Trophoblast cell (in vitro differentiated cells and primary cell): ENCODE data around the gene QTRT2.

Source experiments
- DNase-seq, 2 donors: peaks; one replicate each; pipeline ENCODE4 v3.0.0-alpha.2; 2016
- H2AFZ ChIP-seq: 2 replicates; pipeline ENCODE4 v1.6.1; 2013; ENCODE audit warnings: low read length, moderate library complexity, mild to moderate bottlenecking; ENCODE audit not compliant: insufficient read depth, poor library complexity
- H2AK5ac ChIP-seq: 2 replicates; pipeline ENCODE4 v1.6.1; 2013; ENCODE audit warnings: mild to moderate bottlenecking, low read length
- H2BK120ac ChIP-seq: 2 replicates; pipeline ENCODE4 v1.6.1; 2013; ENCODE audit warnings: low read length, mild to moderate bottlenecking, moderate library complexity; ENCODE audit not compliant: insufficient read depth, poor library complexity
- H2BK12ac ChIP-seq: 2 replicates; pipeline ENCODE4 v1.6.1; 2013; ENCODE audit warnings: mild to moderate bottlenecking, low read length, moderate library complexity
- H2BK5ac ChIP-seq: 2 replicates; pipeline ENCODE4 v1.6.1; 2013; ENCODE audit warnings: low read length, low read depth, moderate library complexity, mild to moderate bottlenecking; ENCODE audit not compliant: poor library complexity
- H3K14ac ChIP-seq: 2 replicates; pipeline ENCODE4 v1.6.1; 2013; ENCODE audit warnings: mild to moderate bottlenecking, low read length
- H3K18ac ChIP-seq: 2 replicates; pipeline ENCODE4 v1.6.1; 2013; ENCODE audit warnings: mild to moderate bottlenecking, low read length
- H3K23ac ChIP-seq: 2 replicates; pipeline ENCODE4 v1.6.1; 2013; ENCODE audit warnings: low read length
- H3K27ac ChIP-seq: 2 replicates; pipeline ENCODE4 v1.5.1; 2013; ENCODE audit warnings: low read depth, mild to moderate bottlenecking, inconsistent platforms, low read length, moderate library complexity
- H3K27me3 ChIP-seq: 2 replicates; pipeline ENCODE4 v1.6.1; 2013; ENCODE audit warnings: inconsistent platforms, mild to moderate bottlenecking, low read length, moderate library complexity; ENCODE audit not compliant: insufficient read depth
- H3K36me3 ChIP-seq, 2 experiments: 1 replicate in 1 of 2; 2 replicates in 1 of 2; pipeline ENCODE4 v1.6.1; 2013; ENCODE audit warnings: low read length in 2 of 2, mild to moderate bottlenecking in 2 of 2, moderate library complexity in 1 of 2; ENCODE audit not compliant: insufficient read depth in 2 of 2, control insufficient read depth in 1 of 2
- H3K4ac ChIP-seq: 2 replicates; pipeline ENCODE4 v1.6.1; 2013; ENCODE audit warnings: low read depth, mild to moderate bottlenecking, low read length, moderate library complexity
- H3K4me1 ChIP-seq, 2 experiments: 1 replicate in 1 of 2; 2 replicates in 1 of 2; pipeline ENCODE4 v1.6.1; 2013; ENCODE audit warnings: low read length in 2 of 2, mild to moderate bottlenecking in 2 of 2, moderate library complexity in 1 of 2; ENCODE audit not compliant: insufficient read depth in 2 of 2, control insufficient read depth in 1 of 2
- H3K4me2 ChIP-seq: 2 replicates; pipeline ENCODE4 v1.6.1; 2013; ENCODE audit warnings: inconsistent platforms, mild to moderate bottlenecking, low read length, moderate library complexity
- H3K4me3 ChIP-seq: 2 replicates; pipeline ENCODE4 v1.5.1; 2013; ENCODE audit warnings: mild to moderate bottlenecking, low read depth, low read length, inconsistent platforms
- H3K79me1 ChIP-seq: one replicate; pipeline ENCODE4 v1.6.1; 2013; ENCODE audit warnings: low read length
- H3K79me2 ChIP-seq: 2 replicates; pipeline ENCODE4 v1.6.1; 2013; ENCODE audit warnings: low read length, mild to moderate bottlenecking; ENCODE audit not compliant: control insufficient read depth, insufficient read depth, poor library complexity
- H3K9ac ChIP-seq: 2 replicates; pipeline ENCODE4 v1.6.1; 2013; ENCODE audit warnings: mild to moderate bottlenecking, low read length
- H3K9me3 ChIP-seq: 2 replicates; pipeline ENCODE4 v1.6.1; 2013; ENCODE audit warnings: low read depth, mild to moderate bottlenecking, control low read depth, inconsistent platforms, low read length; ENCODE audit not compliant: insufficient read depth
- H4K12ac ChIP-seq: 2 replicates; pipeline ENCODE4 v1.6.1; 2013; ENCODE audit warnings: low read depth, mild to moderate bottlenecking, low read length, moderate library complexity
- H4K8ac ChIP-seq: 2 replicates; pipeline ENCODE4 v1.6.1; 2013; ENCODE audit warnings: low read depth, mild to moderate bottlenecking, low read length, moderate library complexity
- H4K91ac ChIP-seq: one replicate; pipeline ENCODE4 v1.6.1; 2013; ENCODE audit warnings: low read depth, mild to moderate bottlenecking, low read length, moderate library complexity
- WGBS: extraction: QIAGEN DNeasy Blood & Tissue Kit; methylation state at CpG from one replicate; pipeline ENCODE4 v1.1.7; 2013; ENCODE audit warnings: missing lambda C conversion rate; ENCODE audit not compliant: insufficient read length, insufficient coverage; ENCODE audit errors: extremely low coverage; 5-methylcytosine and 5-hydroxymethylcytosine counted together

Gene QTRT2

GRCh38 chr3:114132500-114132899 lies 76.0 kb downstream of the QTRT2 start:
- H4K8ac ChIP-seq, result no peak overlapping the region
- no peak overlapping the region for H2BK5ac ChIP-seq
- H3K9me3 ChIP-seq, result no peaks in the 10 kb centered on the region
- H3K4ac ChIP-seq, result no peak overlapping the region
- no peaks in the 10 kb centered on the region for H3K36me3 ChIP-seq
- H2BK12ac ChIP-seq, result no peak overlapping the region
- no peak for DNase-seq
- no peak overlapping the region for H3K18ac ChIP-seq
- H3K23ac ChIP-seq, result no peak overlapping the region
- H2AK5ac ChIP-seq, result no peak overlapping the region
- no peak overlapping the region for H4K91ac ChIP-seq
- H3K27ac ChIP-seq, result no peak overlapping the region
- H3K79me1 ChIP-seq, result no peaks in the 10 kb centered on the region
- H3K4me3 ChIP-seq, result no peak overlapping the region
- H3K79me2 ChIP-seq, result no peaks in the 10 kb centered on the region
- H2BK120ac ChIP-seq, result no peak overlapping the region
- H3K4me1 ChIP-seq, result peaks cover 0 to 4% of the 10 kb centered on the region in 2 experiments
- H3K14ac ChIP-seq, result no peak overlapping the region
- WGBS, result no CpG with 5 or more reads among the region's 3 CpGs
- H3K27me3 ChIP-seq, result no peaks in the 10 kb centered on the region
- H3K9ac ChIP-seq, result no peak overlapping the region
- no peak overlapping the region for H4K12ac ChIP-seq
- no peak overlapping the region for H3K4me2 ChIP-seq
- no peak overlapping the region for H2AFZ ChIP-seq

- H3K4me3 ChIP-seq, result no peak overlapping the region
- H4K91ac ChIP-seq, result no peak overlapping the region
- no peaks in the 10 kb centered on the region for H3K79me2 ChIP-seq
- no peak overlapping the region for H3K14ac ChIP-seq
- H3K23ac ChIP-seq, result no peak overlapping the region
- H3K9ac ChIP-seq, result no peak overlapping the region
- no peaks in the 10 kb centered on the region for H3K9me3 ChIP-seq
- no peak overlapping the region for H2AFZ ChIP-seq
- H3K27ac ChIP-seq, result no peak overlapping the region
- H3K18ac ChIP-seq, result no peak overlapping the region
- H3K4ac ChIP-seq, result no peak overlapping the region
- no peak overlapping the region for H2BK12ac ChIP-seq
- H2AK5ac ChIP-seq, result no peak overlapping the region
- no peaks in the 10 kb centered on the region for H3K4me1 ChIP-seq
- H2BK120ac ChIP-seq, result no peak overlapping the region
- H3K79me1 ChIP-seq, result no peaks in the 10 kb centered on the region
- DNase-seq, result no peak
- H4K8ac ChIP-seq, result no peak overlapping the region
- no peak overlapping the region for H3K4me2 ChIP-seq
- no peaks in the 10 kb centered on the region for H3K36me3 ChIP-seq
- H4K12ac ChIP-seq, result no peak overlapping the region
- no CpG with 5 or more reads among the region's 3 CpGs for WGBS
- no peaks in the 10 kb centered on the region for H3K27me3 ChIP-seq
- H2BK5ac ChIP-seq, result no peak overlapping the region
Measured at GRCh38 chr3:114133947-114134346, 77.4 kb downstream of the QTRT2 start.
